NK-92 (cell line): Measurements from ENCODE around the gene STMN3.
"Not testable (repeated sequence)": the region's sequence is repeated elsewhere in the genome, so short reads cannot be mapped to it uniquely, and the experiment has no call there.

Source experiments
- DNase-seq: peaks from one replicate; lab custom pipeline; 2025; ENCODE audit not compliant: unreplicated experiment; lab: John Stamatoyannopoulos, UW

The STMN3 gene

GRCh38 chr20:63639093-63639975 is 13.9 kb downstream of the STMN3 start:
- DNase-seq = no peak

- no peak for DNase-seq
Observed at GRCh38 chr20:63636752-63637628, 16.2 kb downstream of the STMN3 start.

GRCh38 chr20:63635431-63636141 is 17.6 kb downstream of the STMN3 start:
- DNase-seq = no peak

- DNase-seq = no peak
Observed at GRCh38 chr20:63633732-63634131, 19.5 kb downstream of the STMN3 start.

- not testable (repeated sequence) for DNase-seq
Observed at GRCh38 chr20:63631426-63631825, 21.8 kb downstream of the STMN3 start.

GRCh38 chr20:63630956-63631355 is 22.3 kb downstream of the STMN3 start:
- DNase-seq = not testable (repeated sequence)

- no peak for DNase-seq
Observed at GRCh38 chr20:63628246-63628975, 24.8 kb downstream of the STMN3 start.

GRCh38 chr20:63627751-63628245 is 25.4 kb downstream of the STMN3 start:
- DNase-seq = no peak

- no peak for DNase-seq
Observed at GRCh38 chr20:63627129-63627750, 26.0 kb downstream of the STMN3 start.

GRCh38 chr20:63626424-63627128 is 26.6 kb downstream of the STMN3 start, which contains the start of gene GMEB2:
Gene GMEB2, minus strand, starts transcription at chr20:63627101. Its CDS starts 7,704 bp downstream, at chr20:63619397.
- DNase-seq = peak; percentile 58

GRCh38 chr20:63625771-63626423 is 27.3 kb downstream of the STMN3 start:
- DNase-seq = no peak

GRCh38 chr20:63624486-63624885 is 28.7 kb downstream of the STMN3 start:
- no peak for DNase-seq

- DNase-seq = no peak
Observed at GRCh38 chr20:63622732-63623131, 30.5 kb downstream of the STMN3 start.

GRCh38 chr20:63622096-63622495 is 31.1 kb downstream of the STMN3 start:
- DNase-seq = no peak

- no peak for DNase-seq
Observed at GRCh38 chr20:63620991-63621390, 32.2 kb downstream of the STMN3 start.

GRCh38 chr20:63619505-63619904 is 33.7 kb downstream of the STMN3 start:
- no peak for DNase-seq

- no peak for DNase-seq
Observed at GRCh38 chr20:63619086-63619485, 34.1 kb downstream of the STMN3 start.

GRCh38 chr20:63618291-63618980 is 34.8 kb downstream of the STMN3 start:
- DNase-seq = no peak
